ENCODE measurements around the gene LIN7A.

Gene LIN7A

DNA sequence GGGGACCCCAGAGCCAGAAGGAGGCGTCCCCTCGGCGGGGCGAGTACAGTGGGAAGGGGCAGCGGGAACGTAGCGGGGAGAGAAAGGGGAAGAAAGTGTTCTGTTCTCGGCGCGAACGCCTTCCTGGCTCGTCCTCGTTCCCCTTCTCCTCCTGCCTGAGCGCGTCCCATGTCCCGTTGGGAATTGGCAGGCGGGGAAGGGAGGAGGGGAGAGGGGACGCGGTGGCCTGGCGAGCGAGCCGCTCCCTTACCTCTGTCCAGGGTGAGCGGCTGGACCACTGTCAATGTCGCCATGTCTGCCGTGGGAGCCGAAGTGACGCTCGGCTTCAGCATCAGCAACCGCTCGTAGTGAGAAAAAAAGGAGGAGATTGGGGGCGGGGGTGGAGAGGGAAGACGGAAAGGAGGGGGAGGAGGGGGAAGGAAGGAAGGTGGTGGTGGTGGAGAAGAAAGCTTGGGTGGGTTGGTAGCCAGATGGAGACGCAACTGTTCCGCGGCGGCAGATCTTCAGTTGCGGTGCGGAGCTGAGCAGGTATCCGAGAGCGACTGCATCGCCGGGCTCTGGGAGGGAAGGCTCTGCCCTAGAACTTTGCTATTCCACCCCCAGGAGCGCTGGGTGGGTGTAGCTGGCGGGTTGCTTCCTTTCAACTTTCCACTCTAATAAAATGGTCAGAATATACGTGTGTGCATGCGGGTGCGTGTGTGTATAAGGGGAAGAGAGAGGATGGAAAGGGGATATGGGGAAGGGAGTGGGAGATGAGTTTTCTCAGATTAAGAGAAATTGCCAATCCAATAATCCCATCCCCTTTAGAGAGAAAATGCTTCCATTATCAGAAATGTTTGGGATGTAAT, at the start of gene LIN7A:
LIN7A (minus strand) TSS at position 544 of the 848 bp plus-strand sequence; CDS start at position 332, 212 bp downstream.
- no peak for DNase-seq (ENCODE audit: low read depth in 2 of 2)

DNA sequence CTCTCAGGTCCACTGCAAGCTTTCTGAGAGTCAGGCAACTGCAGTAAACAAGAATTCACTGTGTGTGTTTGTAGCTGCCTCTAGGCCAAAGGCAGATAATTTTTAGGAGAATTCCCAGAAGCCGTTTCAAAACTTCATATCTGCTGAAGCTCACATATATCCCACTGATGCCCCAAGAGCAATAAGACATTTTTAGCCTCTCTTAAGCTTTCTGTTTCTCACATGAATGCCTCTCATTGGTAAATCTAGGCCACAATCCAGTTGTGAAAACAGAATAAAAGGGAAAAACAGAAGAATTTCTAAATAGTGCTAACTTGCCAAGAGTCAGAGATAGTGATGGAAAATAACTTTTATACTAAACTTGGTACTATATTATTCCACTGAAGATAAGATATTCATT, 48.5 kb upstream of the LIN7A start:
- DNase-seq (ENCODE audit: low read depth in 2 of 2) = no peak

GRCh38 chr12:80979816-80980215, 42.1 kb upstream of the LIN7A start:
- DNase-seq (ENCODE audit: low read depth in 2 of 2) = no peak

DNA sequence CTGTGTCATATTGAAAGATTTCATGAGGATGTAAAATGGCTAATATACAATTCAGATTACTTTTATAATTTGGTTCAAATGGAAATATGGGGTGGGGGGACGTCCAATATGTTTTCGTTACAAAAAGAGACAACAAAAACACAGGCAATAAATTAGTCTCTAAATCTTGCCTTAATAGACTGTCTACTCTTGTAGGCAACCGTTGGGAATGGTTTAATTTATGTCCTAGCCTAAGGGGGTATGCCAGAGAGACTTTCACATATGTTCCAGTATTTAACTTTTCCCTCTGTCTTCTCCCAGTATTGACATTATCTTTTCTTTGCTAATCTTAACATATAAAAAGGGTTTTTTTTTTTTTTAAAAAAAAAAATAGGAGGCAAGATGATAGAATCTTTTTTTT, 41.5 kb upstream of the LIN7A start:
- DNase-seq (ENCODE audit: low read depth in 2 of 2) = no peak

- no peak for DNase-seq (ENCODE audit: low read depth in 2 of 2)
Measured at GRCh38 chr12:80977346-80977745, 39.6 kb upstream of the LIN7A start.

GRCh38 chr12:80968326-80968725, 30.6 kb upstream of the LIN7A start:
- no peak for DNase-seq (ENCODE audit: low read depth in 2 of 2)

DNA sequence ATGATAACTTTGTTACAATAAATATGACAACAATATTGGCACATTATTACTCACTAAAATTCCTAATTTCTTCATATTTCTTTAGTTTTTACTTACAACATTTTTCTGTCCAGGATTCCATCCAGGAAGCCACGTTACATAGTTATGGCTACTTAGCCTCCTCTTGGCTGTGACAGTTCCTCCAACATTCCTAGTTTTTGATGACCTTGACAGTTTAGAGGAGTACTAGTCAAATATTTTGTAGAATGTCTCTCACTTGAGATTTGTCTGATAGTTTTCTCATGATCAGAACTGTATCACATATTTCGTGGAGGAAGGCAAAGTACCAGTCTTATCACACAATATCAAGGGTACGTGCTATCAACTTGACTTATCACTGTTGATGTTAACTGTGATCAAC, 29.8 kb upstream of the LIN7A start:
- no peak for DNase-seq (ENCODE audit: low read depth in 2 of 2)

- DNase-seq (ENCODE audit: low read depth in 2 of 2) = no peak
Measured at GRCh38 chr12:80966001-80966400, 28.3 kb upstream of the LIN7A start.

DNA sequence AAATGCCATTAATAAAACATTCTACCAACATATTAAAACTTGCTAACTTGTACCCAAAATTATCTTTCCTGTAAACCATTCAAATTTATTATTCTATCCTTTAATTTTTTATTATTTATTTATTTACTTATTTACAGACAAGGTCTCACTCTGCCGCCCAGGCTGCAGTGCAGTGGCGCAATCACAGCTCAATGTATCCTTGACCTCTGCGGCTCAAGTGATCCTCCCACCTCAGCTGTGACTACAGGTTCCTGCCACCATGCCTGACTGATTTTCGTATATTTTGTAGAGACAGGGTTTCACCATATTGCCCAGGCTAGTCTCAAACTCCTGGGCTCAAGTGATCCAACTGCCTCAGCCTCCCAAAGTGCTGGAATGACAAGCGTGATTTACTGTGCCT, 20.4 kb upstream of the LIN7A start:
- no peak for DNase-seq (ENCODE audit: low read depth in 2 of 2)

- no peak for DNase-seq (ENCODE audit: low read depth in 2 of 2)
Measured at GRCh38 chr12:80954857-80955520, 17.3 kb upstream of the LIN7A start.

DNA sequence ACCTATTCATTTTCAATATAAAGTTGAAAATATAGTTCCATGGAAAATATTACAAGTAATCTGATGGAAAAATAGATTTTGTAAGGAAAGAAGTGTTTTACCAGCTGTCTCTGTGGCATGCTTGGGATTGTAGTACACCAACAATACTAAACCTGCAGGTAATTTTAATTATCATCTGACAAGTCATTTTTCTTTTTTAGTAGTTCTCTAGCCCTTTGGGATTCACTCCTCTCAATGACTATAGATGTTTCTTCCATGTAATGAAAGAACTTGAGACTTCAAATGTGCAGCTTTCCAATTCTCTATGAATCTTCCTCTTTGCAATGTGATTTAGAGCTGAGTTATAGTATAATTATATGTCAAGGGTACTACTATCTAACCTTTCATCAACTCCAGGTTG, 14.7 kb upstream of the LIN7A start:
- no peak for DNase-seq (ENCODE audit: low read depth in 2 of 2)

DNA sequence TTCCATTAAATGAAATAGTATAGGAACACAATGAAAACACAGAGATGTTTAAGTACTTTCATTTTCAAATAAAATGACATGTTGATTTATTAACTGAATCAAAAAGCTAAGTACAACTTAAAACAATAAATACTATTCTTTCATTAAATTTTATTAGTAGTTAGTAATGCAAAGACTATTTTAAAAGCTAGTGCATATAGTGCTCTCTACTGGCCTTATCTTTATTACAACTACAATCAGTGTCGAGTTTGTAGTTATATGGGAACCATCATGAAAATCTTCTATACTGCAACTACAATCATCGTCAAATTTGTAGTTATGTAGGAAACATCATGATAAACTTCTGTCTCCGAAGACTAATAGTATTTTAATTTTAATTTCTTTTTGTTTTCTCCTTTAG, 8.9 kb upstream of the LIN7A start:
- DNase-seq (ENCODE audit: low read depth in 2 of 2) = no peak

- DNase-seq (ENCODE audit: low read depth in 2 of 2) = no peak
Measured at GRCh38 chr12:80943338-80943737, 5.6 kb upstream of the LIN7A start.

DNA sequence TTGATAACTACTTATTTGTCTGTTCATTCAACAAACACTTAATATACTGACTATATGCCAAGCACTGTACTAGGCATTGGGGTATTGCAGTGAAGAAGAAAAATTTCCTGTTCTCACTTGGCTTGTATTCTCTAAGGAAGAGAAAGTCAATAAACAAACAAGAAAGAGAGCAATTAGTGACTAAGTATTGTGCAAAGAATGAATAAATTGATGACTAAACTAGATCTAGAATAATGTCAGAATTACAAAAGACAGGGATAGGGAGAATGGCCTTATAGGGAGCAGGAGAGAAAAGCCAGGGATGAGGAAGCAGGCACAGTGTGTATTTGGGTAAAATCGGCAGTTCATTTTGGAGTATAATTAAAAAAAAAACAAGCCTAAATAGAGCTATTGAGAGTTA, 4.2 kb upstream of the LIN7A start:
- no peak for DNase-seq (ENCODE audit: low read depth in 2 of 2)

- DNase-seq (ENCODE audit: low read depth in 2 of 2) = no peak
Measured at GRCh38 chr12:80939231-80939950, 1.7 kb upstream of the LIN7A start.

GRCh38 chr12:80938397-80938796, 663 bp upstream of the LIN7A start:
- DNase-seq (ENCODE audit: low read depth in 2 of 2) = no peak

DNA sequence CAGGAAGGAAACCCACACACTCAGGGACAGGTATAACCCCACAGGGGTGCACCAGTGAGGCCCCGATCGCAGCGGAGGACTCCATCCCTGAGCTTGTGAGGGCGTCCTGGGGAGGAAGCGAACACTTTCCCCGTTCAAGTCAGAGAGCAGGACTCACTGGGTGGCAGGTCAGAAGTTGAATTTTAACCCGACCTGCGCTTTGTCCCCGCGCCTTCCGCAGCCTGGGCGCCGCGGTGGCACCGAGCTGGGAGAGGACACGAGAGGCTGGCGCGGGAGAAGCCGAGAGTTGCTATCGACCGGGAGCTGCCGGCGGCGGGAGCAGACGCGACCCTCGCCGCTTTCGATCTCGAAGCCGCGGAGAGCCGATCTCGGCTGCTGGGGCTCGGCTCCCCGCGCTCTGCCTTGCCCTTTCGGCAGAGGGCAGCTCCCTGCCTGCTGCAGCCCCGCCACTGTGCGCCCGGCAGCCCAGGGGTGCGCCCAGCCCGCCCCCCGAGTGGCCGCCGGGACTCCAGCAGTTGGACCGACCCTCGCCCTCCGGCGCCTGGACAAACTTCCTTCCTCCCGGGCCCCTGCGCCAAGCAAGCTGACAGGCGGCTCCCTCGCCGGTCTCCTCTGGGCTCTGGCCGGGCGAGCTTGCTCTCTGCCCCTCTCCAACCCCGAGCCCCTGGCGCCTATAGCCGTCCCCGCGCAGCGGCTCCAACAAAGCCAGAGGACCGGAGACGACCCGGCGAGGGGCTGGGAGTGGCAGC, 918 bp downstream of the LIN7A start:
- no peak for DNase-seq (ENCODE audit: low read depth in 2 of 2)

GRCh38 chr12:80936353-80936641, 1.4 kb downstream of the LIN7A start:
- no peak for DNase-seq (ENCODE audit: low read depth in 2 of 2)

- no peak for DNase-seq (ENCODE audit: low read depth in 2 of 2)
Measured at GRCh38 chr12:80935111-80935510, 2.6 kb downstream of the LIN7A start.

GRCh38 chr12:80925983-80926382, 11.8 kb downstream of the LIN7A start:
- no peak for DNase-seq (ENCODE audit: low read depth in 2 of 2)

DNA sequence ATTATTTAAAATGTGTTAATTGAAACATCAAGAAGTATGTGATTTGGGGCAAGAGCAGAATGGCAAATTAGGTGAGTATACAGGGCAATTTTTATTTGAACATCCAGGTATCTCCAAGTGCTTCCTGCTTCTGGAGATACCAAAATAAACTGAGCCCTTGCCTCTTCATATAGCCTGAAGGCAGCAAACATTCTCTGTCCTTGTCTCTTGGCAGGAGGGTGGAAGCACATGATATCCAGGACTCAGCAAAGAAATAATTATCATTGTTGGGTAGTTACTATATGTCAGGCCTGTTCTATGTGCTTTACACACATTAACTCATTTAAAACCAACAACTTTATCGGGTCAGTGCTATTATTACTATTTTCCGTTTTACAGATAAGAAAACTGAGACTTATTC, 12.5 kb downstream of the LIN7A start:
- no peak for DNase-seq (ENCODE audit: low read depth in 2 of 2)

DNA sequence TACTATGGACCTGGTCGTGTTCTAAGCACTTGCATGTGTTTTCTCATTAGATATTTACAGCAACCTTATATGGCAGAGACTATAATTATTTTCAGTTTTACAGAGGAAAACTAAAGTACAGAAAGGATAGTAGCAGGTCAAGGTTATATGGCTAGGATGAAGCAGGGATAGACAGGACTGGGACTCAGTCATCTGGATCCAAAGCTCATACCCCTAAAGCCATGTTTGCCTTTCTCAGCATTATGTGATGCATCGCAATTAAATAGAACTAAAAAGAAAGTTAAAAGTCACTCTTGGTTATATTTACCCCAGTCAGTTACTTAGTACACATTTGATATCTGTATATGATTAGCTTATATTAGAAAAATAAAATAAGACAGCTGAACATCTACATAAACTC, 13.3 kb downstream of the LIN7A start:
- DNase-seq (ENCODE audit: low read depth in 2 of 2) = no peak

All from stimulated activated CD4-positive, alpha-beta T cell treated with anti-CD3 and anti-CD28 coated beads, Interleukin-1b, Interleukin-23, amount 100 ng/mL, for 1 hour (primary cell).